Vagina (tissue), 2 donors: Measurements from ENCODE around the gene IL1RAPL2. TPM values are rescaled to one million over a fixed set of nuclear protein-coding genes. Genes with fewer than 3 reads are reported as not detected.

Source experiments
- DNase-seq, 2 donors: peaks; one replicate each; pipeline ENCODE4 v3.0.0-alpha.2; 2017; ENCODE audit errors: extremely low spot score in 2 of 2
- H3K27ac ChIP-seq: fragments of 200-600 bp; sonication (generic); one replicate; pipeline ENCODE4 v1.5.1; 2019
- H3K27me3 ChIP-seq: fragments of 200-600 bp; sonication (generic); one replicate; pipeline ENCODE4 v1.5.1; 2019
- H3K36me3 ChIP-seq, 2 donors: fragments of 200-600 bp; sonication (generic); one replicate each; pipeline ENCODE4 v1.5.1; 2017 to 2019
- H3K4me1 ChIP-seq: fragments of 200-600 bp; sonication (generic); one replicate; pipeline ENCODE4 v1.5.1; 2019
- H3K4me3 ChIP-seq, 2 donors: fragments of 200-600 bp; sonication (generic); 1 replicate in 1 of 2; 2 replicates in 1 of 2; pipeline ENCODE4 v1.5.1; 2016 to 2019
- H3K9me3 ChIP-seq: fragments of 200-600 bp; sonication (generic); one replicate; pipeline ENCODE4 v1.5.1; 2019
- POLR2A ChIP-seq, 2 donors: fragments of 450-650 bp; IDR thresholded peaks; one replicate each; pipeline ENCODE4 v1.6.1; 2017; ENCODE audit warnings: antibody characterized with exemption in 2 of 2, mild to moderate bottlenecking in 2 of 2, moderate library complexity in 2 of 2
- POLR2AphosphoS5 ChIP-seq, 2 donors: sonication (generic); formaldehyde crosslinking; IDR thresholded peaks; one replicate each; pipeline ENCODE4 v1.9.0; 2017; ENCODE audit warnings: antibody characterized with exemption in 2 of 2, mild to moderate bottlenecking in 2 of 2, low read depth in 1 of 2; ENCODE audit not compliant: insufficient read depth in 1 of 2
- intact Hi-C: fragments of 100-400 bp; cut with DNase I; formaldehyde crosslinking; loops from one replicate; pipeline ENCODE4 v1.15.1; 2023
- total RNA-seq: library from RNA; depleted of rRNA; stranded (reverse); fragments of >200 nt; gene quantifications from one replicate; pipeline ENCODE4 v1.2.3, GENCODE V29; 2016
- TF ChIP-seq, protein P1 (sequence below), 3 experiments: fragments of 450-650 bp in 2 of 3; fragments of 200-600 bp in 1 of 3; sonication (generic) in 1 of 3; IDR thresholded peaks; one replicate each; pipeline ENCODE4 v1.5.1; 2017 to 2019; ENCODE audit warnings: antibody characterized with exemption in 3 of 3, mild to moderate bottlenecking in 2 of 3, moderate library complexity in 2 of 3

Gene IL1RAPL2
- total RNA-seq, 1 donor from 2014 or later, result 0.25 TPM

DNA sequence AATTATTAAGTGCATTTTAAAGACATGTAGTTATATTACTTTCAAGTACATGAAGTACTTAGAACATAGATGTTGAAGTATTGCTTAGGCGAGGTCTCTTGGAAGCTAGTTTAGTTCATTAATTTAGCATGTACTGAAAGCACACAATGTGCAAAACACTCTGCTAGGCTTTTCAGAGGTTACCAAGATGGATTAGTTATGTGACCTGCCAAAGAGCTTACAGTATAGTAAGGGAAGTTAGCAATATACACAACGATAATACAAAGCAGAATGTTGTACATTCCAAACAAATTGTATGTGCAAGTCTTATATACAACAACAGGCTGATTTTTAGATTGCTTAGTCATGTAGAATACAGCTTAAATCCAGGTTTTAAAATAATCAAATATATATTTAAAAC lies 1137.9 kb downstream of the IL1RAPL2 start:
- Histone ChIP-seq H3K27me3 (no peaks in the 10 kb centered on the region), H3K36me3 (no peaks in the 10 kb centered on the region), H3K4me1 (no peaks in the 10 kb centered on the region), H3K9me3 (no peaks in the 10 kb centered on the region), H3K27ac (no peak overlapping the region), H3K4me3 (no peak overlapping the region)
- DNase-seq, result no peak
- TF ChIP-seq POLR2AphosphoS5 (IDR thresholded peaks at IDR 0.05; ENCODE audit: insufficient read depth in 1 of 2, low read depth in 1 of 2) (no peak), POLR2A (IDR thresholded peaks at IDR 0.05) (no peak)
- TF ChIP-seq, protein P1, sequence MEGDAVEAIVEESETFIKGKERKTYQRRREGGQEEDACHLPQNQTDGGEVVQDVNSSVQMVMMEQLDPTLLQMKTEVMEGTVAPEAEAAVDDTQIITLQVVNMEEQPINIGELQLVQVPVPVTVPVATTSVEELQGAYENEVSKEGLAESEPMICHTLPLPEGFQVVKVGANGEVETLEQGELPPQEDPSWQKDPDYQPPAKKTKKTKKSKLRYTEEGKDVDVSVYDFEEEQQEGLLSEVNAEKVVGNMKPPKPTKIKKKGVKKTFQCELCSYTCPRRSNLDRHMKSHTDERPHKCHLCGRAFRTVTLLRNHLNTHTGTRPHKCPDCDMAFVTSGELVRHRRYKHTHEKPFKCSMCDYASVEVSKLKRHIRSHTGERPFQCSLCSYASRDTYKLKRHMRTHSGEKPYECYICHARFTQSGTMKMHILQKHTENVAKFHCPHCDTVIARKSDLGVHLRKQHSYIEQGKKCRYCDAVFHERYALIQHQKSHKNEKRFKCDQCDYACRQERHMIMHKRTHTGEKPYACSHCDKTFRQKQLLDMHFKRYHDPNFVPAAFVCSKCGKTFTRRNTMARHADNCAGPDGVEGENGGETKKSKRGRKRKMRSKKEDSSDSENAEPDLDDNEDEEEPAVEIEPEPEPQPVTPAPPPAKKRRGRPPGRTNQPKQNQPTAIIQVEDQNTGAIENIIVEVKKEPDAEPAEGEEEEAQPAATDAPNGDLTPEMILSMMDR (IDR thresholded peaks at IDR 0.05), result no peak
- intact Hi-C loops, result no loop called here

DNA sequence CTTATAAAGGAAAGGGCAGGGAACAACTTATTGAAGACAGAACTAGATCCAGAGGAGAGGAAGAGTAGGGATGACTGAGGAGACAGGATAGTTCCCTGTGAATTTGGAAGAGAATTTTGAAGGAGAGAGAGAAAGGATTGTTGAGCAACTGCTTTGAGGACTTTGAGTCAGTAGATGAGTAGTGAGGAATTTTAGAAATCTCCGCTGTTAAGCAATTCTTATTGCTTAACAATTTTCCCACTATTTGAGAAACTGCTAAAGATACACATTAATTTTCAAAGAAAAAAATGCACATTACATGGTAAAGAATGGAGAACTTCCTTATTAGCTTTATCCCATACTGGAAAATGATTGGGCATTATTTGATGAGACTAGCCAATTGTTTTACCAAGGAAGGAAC lies 1140.0 kb downstream of the IL1RAPL2 start:
- Histone ChIP-seq H3K27ac (no peak overlapping the region), H3K9me3 (no peaks in the 10 kb centered on the region), H3K4me1 (no peaks in the 10 kb centered on the region), H3K36me3 (no peaks in the 10 kb centered on the region), H3K4me3 (no peak overlapping the region), H3K27me3 (no peaks in the 10 kb centered on the region)
- no peak for DNase-seq
- TF ChIP-seq POLR2AphosphoS5 (IDR thresholded peaks at IDR 0.05; ENCODE audit: insufficient read depth in 1 of 2, low read depth in 1 of 2) (no peak), POLR2A (IDR thresholded peaks at IDR 0.05) (no peak)
- TF ChIP-seq, protein P1 (IDR thresholded peaks at IDR 0.05), result no peak
- intact Hi-C loops, result no loop called here

DNA sequence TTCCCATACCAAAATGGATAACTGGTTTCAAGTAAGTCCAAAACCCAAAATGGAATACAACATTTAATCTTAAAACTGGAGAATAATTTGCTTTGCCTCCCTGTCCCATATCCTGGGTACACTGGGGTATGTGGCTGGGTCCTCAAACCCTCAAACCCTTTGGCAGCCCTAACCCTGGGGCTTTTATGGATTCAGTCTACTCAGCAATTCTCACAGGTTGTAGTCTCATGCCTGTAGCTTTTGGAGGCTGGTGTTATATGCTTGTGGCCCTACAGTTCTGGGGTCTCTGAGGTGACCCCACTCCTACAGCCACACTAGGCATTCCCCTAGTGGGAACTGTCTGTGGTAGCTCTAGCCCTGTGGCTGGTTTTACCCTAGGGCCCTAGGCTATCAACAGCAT lies 1145.8 kb downstream of the IL1RAPL2 start:
- no peak for DNase-seq
- Histone ChIP-seq H3K4me3 (no peak overlapping the region), H3K27me3 (no peaks in the 10 kb centered on the region), H3K36me3 (no peaks in the 10 kb centered on the region), H3K4me1 (no peaks in the 10 kb centered on the region), H3K27ac (no peak overlapping the region), H3K9me3 (no peaks in the 10 kb centered on the region)
- intact Hi-C loops, result no loop called here
- TF ChIP-seq POLR2A (IDR thresholded peaks at IDR 0.05), result no peak

DNA sequence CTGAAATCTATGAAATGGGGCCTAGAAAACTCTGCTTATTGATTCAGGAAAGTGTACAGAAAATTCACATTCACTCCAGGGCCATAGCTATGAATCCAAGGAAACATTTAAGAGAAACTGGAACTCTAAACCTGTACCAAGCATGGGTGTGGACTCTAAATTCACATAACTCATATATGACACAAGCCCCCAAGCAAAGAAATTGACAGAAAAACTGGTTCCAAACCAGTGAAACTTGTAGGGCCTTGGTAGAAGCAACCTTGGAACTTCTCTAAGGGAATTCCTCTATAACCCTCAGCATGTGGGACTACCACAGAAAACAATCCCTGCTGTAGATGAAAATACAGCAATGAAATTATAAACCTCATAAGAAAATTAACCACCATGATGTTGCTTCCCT lies 1149.7 kb downstream of the IL1RAPL2 start:
- no peak for TF ChIP-seq POLR2A (IDR thresholded peaks at IDR 0.05)
- Histone ChIP-seq H3K27ac (no peak overlapping the region), H3K27me3 (no peaks in the 10 kb centered on the region), H3K4me3 (no peak overlapping the region), H3K4me1 (no peaks in the 10 kb centered on the region), H3K36me3 (no peaks in the 10 kb centered on the region), H3K9me3 (no peaks in the 10 kb centered on the region)
- intact Hi-C loops, result no loop called here
- DNase-seq, result no peak

DNA sequence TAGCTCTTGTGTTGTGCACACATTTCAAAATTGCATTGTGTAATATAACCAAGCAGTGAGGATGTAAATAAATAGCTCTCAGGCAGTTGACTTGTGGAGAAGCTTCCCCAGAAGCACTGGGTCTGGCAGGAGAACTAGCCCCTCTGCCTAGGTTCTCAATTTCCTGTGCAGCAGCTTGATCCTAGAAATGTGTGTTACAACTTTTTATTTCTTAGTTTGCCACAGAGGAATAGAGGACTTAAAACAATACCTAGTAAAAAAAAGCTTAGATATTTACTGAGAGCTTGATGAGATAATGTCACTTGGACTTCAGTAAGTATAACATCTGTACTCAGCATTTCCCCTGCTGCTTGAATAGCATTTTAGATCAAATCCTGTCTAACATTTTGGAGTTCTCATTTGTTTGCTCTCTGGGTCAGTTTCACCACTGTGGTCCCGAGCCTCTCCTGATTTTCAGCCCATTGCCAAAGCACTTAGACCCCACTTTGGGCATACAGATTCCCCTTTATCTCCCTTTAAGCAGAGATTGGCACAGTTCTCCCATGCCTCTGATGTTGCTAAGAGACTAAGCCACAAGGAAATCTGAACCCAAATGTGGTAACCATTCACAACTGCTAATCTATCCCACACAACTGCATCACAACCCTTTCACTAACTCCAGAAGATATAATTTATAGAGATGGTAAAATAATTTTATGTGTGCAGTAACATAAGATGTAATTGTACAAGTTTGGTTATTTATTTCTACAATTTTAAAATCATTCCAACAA lies 1158.2 kb downstream of the IL1RAPL2 start:
- Histone ChIP-seq H3K4me1 (no peaks in the 10 kb centered on the region), H3K27ac (no peak overlapping the region), H3K27me3 (no peaks in the 10 kb centered on the region), H3K4me3 (no peak overlapping the region), H3K9me3 (no peaks in the 10 kb centered on the region), H3K36me3 (no peaks in the 10 kb centered on the region)
- DNase-seq, result no peak
- TF ChIP-seq, protein P1 (IDR thresholded peaks at IDR 0.05), result no peak
- no peak for TF ChIP-seq POLR2AphosphoS5 (IDR thresholded peaks at IDR 0.05; ENCODE audit: insufficient read depth in 1 of 2, low read depth in 1 of 2)
- TF ChIP-seq POLR2A (IDR thresholded peaks at IDR 0.05), result no peak
- intact Hi-C loops, result no loop called here

DNA sequence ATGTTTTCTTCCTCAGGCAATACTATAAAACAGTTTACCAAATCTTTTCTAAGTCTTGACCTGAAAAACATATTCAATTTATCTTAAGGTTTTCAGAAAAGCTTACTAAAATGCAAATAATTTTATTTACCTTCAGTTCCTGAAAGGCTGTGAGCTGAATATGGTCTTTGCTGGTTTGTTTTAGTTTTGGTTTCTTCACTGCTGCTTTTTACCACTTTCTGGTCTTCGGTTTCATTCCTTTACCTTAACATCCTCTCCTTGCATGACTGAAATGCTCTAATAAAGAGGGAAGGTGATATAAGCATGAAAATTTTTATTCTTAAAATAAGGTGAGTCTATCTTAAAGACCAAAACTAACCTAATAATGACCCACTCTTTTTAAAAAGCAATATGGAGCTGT lies 1159.2 kb downstream of the IL1RAPL2 start:
- DNase-seq, result no peak

More for the DNA sequence above, 1159.2 kb downstream of the IL1RAPL2 start:
- Histone ChIP-seq H3K9me3 (no peaks in the 10 kb centered on the region), H3K36me3 (no peaks in the 10 kb centered on the region), H3K27me3 (no peaks in the 10 kb centered on the region), H3K4me3 (no peak overlapping the region), H3K4me1 (no peaks in the 10 kb centered on the region), H3K27ac (no peak overlapping the region)
- TF ChIP-seq POLR2AphosphoS5 (IDR thresholded peaks at IDR 0.05; ENCODE audit: insufficient read depth in 1 of 2, low read depth in 1 of 2) (no peak), POLR2A (IDR thresholded peaks at IDR 0.05) (no peak)
- TF ChIP-seq, protein P1 (IDR thresholded peaks at IDR 0.05), result no peak
- intact Hi-C loops, result no loop called here
